Gastrocnemius medialis (tissue), 4 donors: ENCODE results near the gene RETREG3. TPM values are rescaled to one million over a fixed set of nuclear protein-coding genes. Genes with fewer than 3 reads are reported as not detected.

Source experiments
- ATAC-seq, 2 donors: fragments of 150-250 bp; one replicate each; pipeline ENCODE4 v1.9.1; 2016
- DNase-seq, 2 donors: peaks; one replicate each; pipeline ENCODE4 v3.0.0-alpha.2; 2019
- H3K27ac ChIP-seq, 4 donors: fragments of 200-600 bp; sonication (generic); 1 replicate in 1 of 4; 2 replicates in 3 of 4; pipeline ENCODE4 v1.5.1; 2016 to 2018; ENCODE audit warnings: mild to moderate bottlenecking in 2 of 4, moderate library complexity in 1 of 4
- H3K27me3 ChIP-seq, 3 donors: fragments of 200-600 bp; sonication (generic) in 2 of 3; 1 replicate in 1 of 3; 2 replicates in 2 of 3; pipeline versions ENCODE4 v1.5.1 to v1.6.0; 2016 to 2019; ENCODE audit warnings: mild to moderate bottlenecking in 1 of 3, moderate library complexity in 1 of 3
- H3K36me3 ChIP-seq, 2 donors: fragments of 200-600 bp; sonication (generic) in 1 of 2; one replicate each; pipeline ENCODE4 v1.5.1; 2017 to 2018
- H3K4me1 ChIP-seq, 2 donors: fragments of 200-600 bp; sonication (generic) in 1 of 2; one replicate each; pipeline ENCODE4 v1.5.1; 2016 to 2017; ENCODE audit warnings: mild to moderate bottlenecking in 2 of 2
- H3K4me3 ChIP-seq, 4 donors: fragments of 200-600 bp; sonication (generic) in 3 of 4; 1 replicate in 1 of 4; 2 replicates in 3 of 4; pipeline ENCODE4 v1.5.1; 2016 to 2019; ENCODE audit warnings: mild to moderate bottlenecking in 2 of 4
- H3K9me3 ChIP-seq, 3 donors: fragments of 200-600 bp; sonication (generic) in 2 of 3; 1 replicate in 1 of 3; 2 replicates in 2 of 3; pipeline ENCODE4 v1.5.1; 2016 to 2019
- POLR2A ChIP-seq, 2 donors: fragments of 450-650 bp; IDR thresholded peaks; one replicate each; pipeline ENCODE4 v1.6.1; 2017; ENCODE audit warnings: antibody characterized with exemption in 2 of 2, mild to moderate bottlenecking in 2 of 2, moderate library complexity in 2 of 2
- in situ Hi-C, 4 donors: fragments of 200-750 bp; cut with MboI; loops; one replicate each; pipeline versions ENCODE4 v1.15.0 to v1.8.0; 2017; ENCODE audit warnings: low sequenced_read_pairs in 4 of 4
- intact Hi-C: fragments of 100-400 bp; cut with DNase I; formaldehyde crosslinking; loops from one replicate; pipeline ENCODE4 v1.15.1; 2023; ENCODE audit warnings: low total_unique reads
- total RNA-seq, 4 donors: library from RNA; depleted of rRNA; stranded (reverse); fragments of >200 nt; gene quantifications; one replicate each; pipeline versions ENCODE4 v1.1.0 to v1.2.3, GENCODE V29; 2016
- TF ChIP-seq, protein P1 (sequence below), 5 experiments: fragments of 450-650 bp in 3 of 5; fragments of 200-600 bp in 2 of 5; sonication (generic) in 2 of 5; IDR thresholded peaks in 4 of 5; conservative IDR thresholded peaks in 1 of 5; 1 replicate in 4 of 5; 2 replicates in 1 of 5; pipeline ENCODE4 v1.5.1; 2016 to 2019; ENCODE audit warnings: antibody characterized with exemption in 5 of 5, mild to moderate bottlenecking in 3 of 5, moderate library complexity in 3 of 5

The RETREG3 gene, protein sequence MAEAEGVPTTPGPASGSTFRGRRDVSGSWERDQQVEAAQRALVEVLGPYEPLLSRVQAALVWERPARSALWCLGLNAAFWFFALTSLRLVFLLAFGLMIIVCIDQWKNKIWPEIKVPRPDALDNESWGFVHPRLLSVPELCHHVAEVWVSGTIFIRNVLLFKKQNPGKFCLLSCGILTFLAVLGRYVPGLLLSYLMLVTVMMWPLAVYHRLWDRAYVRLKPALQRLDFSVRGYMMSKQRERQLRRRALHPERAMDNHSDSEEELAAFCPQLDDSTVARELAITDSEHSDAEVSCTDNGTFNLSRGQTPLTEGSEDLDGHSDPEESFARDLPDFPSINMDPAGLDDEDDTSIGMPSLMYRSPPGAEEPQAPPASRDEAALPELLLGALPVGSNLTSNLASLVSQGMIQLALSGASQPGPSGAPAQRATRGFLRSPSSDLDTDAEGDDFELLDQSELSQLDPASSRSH
- 10 to 100 TPM; 50.7 to 65.5 (median 60.5) TPM for total RNA-seq

DNA sequence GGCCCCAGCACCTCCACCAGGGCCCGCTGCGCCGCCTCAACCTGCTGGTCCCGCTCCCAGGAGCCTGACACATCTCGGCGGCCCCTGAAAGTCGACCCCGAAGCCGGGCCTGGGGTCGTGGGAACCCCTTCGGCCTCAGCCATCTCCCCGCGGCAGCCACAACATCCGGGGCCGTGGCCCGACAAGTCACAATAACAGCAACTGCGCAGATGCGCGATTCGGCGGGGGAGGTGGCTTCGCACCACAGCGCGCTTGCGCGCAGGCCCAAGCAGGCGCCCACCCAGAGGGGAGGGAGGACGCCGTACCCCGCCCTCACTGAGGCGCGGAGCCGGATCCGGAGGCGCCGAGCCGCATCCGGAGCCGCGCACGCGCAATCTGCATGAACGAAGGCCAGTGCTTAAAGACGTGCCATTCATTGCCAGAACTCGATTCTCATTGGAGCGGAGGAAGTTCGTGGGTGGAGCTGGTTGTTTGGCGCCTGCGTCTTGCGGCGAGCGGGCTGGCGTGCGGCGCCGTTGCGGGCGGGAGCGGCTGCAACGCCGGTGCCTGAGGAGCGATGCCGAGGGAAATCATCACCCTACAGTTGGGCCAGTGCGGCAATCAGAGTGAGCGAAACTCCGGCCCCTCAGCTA lies at the start of gene RETREG3, which contains the start of gene TUBG1:
TSS of gene RETREG3 (minus strand) at position 193 of the 632 bp plus-strand sequence. CDS start at position 143, 50 bp downstream.
TSS of gene TUBG1 (plus strand) at position 502 of the 632 bp plus-strand sequence. CDS start at position 557, 55 bp downstream.
- Histone ChIP-seq H3K4me3 (peak within 1 kb of the TSS; percentile 92 to 100 (median 94)), H3K9me3 (no peaks in the 10 kb centered on the region), H3K27ac (peak within 1 kb of the TSS; percentile 93 to 99 (median 96)), H3K27me3 (no peaks in the 10 kb centered on the region), H3K4me1 (peaks cover 47 to 48% of the 10 kb centered on the region in 2 donors), H3K36me3 (peaks cover 0 to 26% of the 10 kb centered on the region in 2 donors)
- TF ChIP-seq, protein P1, sequence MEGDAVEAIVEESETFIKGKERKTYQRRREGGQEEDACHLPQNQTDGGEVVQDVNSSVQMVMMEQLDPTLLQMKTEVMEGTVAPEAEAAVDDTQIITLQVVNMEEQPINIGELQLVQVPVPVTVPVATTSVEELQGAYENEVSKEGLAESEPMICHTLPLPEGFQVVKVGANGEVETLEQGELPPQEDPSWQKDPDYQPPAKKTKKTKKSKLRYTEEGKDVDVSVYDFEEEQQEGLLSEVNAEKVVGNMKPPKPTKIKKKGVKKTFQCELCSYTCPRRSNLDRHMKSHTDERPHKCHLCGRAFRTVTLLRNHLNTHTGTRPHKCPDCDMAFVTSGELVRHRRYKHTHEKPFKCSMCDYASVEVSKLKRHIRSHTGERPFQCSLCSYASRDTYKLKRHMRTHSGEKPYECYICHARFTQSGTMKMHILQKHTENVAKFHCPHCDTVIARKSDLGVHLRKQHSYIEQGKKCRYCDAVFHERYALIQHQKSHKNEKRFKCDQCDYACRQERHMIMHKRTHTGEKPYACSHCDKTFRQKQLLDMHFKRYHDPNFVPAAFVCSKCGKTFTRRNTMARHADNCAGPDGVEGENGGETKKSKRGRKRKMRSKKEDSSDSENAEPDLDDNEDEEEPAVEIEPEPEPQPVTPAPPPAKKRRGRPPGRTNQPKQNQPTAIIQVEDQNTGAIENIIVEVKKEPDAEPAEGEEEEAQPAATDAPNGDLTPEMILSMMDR (IDR thresholded peaks at IDR 0.05 in 4 of 5, conservative IDR thresholded peaks at IDR 0.05 in 1 of 5) = peak in 4 of 5 experiments; percentile 24 to 51 (median 43)
- TF ChIP-seq POLR2A (IDR thresholded peaks at IDR 0.05) = peak; percentile 86 to 88
- in situ Hi-C loops (no loop called here), intact Hi-C loops (loop anchor here (1.0 kb wide), 2 partner anchors 32 to 70 kb away; partner anchors contain the start of gene PSMC3IP)
- peak; percentile 95 for ATAC-seq
- peak; percentile 97 to 99 for DNase-seq

- no peak for ATAC-seq
- no peak overlapping the region for H3K4me3 ChIP-seq
- DNase-seq = no peak
- no peaks in the 10 kb centered on the region for H3K9me3 ChIP-seq
- no peaks in the 10 kb centered on the region for H3K36me3 ChIP-seq
- intact Hi-C loops = no loop called here
- peaks cover 13 to 17% of the 10 kb centered on the region in 2 donors for H3K4me1 ChIP-seq
- H3K27me3 ChIP-seq = no peaks in the 10 kb centered on the region
- in situ Hi-C loops = no loop called here
- H3K27ac ChIP-seq = no peak overlapping the region
- TF ChIP-seq POLR2A (IDR thresholded peaks at IDR 0.05) = no peak
- TF ChIP-seq, protein P1 (IDR thresholded peaks at IDR 0.05 in 4 of 5, conservative IDR thresholded peaks at IDR 0.05 in 1 of 5) = no peak
These were observed 48.8 kb upstream of the RETREG3 start for GRCh38 chr17:42657824-42658588.

DNA sequence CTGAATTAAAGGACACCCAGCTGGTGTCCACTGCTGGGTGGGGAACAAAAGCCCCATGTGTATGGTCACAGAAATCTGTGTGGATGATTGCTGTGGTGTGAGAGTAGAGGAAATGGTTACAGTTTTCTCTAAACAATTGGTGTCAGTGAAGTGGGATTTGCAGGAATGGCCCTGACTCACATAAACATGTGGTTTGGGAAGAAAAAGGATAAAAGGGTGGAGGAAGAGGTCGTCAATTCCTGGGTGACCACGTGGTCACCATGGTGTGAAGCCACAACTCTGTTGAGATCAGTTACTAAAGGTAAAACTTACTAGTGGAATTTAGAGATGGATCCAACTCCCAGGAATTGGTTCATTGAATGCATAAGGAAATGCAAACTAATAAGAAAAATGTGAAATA lies 46.4 kb upstream of the RETREG3 start:
- in situ Hi-C loops = no loop called here

More for the DNA sequence above, 46.4 kb upstream of the RETREG3 start:
- no peaks in the 10 kb centered on the region for H3K36me3 ChIP-seq
- ATAC-seq (no peak), DNase-seq (no peak)
- no peak overlapping the region for H3K4me3 ChIP-seq
- H3K27me3 ChIP-seq = no peaks in the 10 kb centered on the region
- peaks cover 13% of the 10 kb centered on the region in 2 donors for H3K4me1 ChIP-seq
- no peak overlapping the region for H3K27ac ChIP-seq
- no peaks in the 10 kb centered on the region for H3K9me3 ChIP-seq
- intact Hi-C loops = no loop called here
- TF ChIP-seq, protein P1 (IDR thresholded peaks at IDR 0.05 in 4 of 5, conservative IDR thresholded peaks at IDR 0.05 in 1 of 5) = no peak
- TF ChIP-seq POLR2A (IDR thresholded peaks at IDR 0.05) = no peak
